HEK293 (cell line): ENCODE results near the gene GIMAP6.

ENCODE experiments used
- CTCF ChIA-PET: fragments of 350-600 bp; formaldehyde crosslinking; extraction: SDS; loops from one replicate; lab custom pipeline; 2021; ENCODE audit warnings: antibody characterized with exemption; lab: Yijun Ruan, JAX
- POLR2A ChIA-PET: fragments of 300-600 bp; formaldehyde crosslinking; extraction: SDS; loops from one replicate; lab custom pipeline; 2020; ENCODE audit warnings: antibody characterized with exemption, inconsistent platforms; lab: Yijun Ruan, JAX
- H3K27ac ChIP-seq: fragments of 200-500 bp; sonication (Bioruptor generic); 2 replicates; pipeline ENCODE4 v1.5.1; 2014; ENCODE audit warnings: low read depth, low read length, control low read depth, inconsistent platforms; ENCODE audit errors: extremely low read depth
- H3K36me3 ChIP-seq, 2 experiments: fragments of 200-500 bp in 1 of 2; sonication (Bioruptor generic) in 1 of 2; 1 replicate in 1 of 2; 2 replicates in 1 of 2; pipeline ENCODE4 v1.5.1; 2014 to 2017; ENCODE audit warnings: inconsistent platforms in 2 of 2, low read length in 2 of 2; ENCODE audit not compliant: control insufficient read depth in 2 of 2, insufficient read depth in 1 of 2
- H3K4me1 ChIP-seq: fragments of 200-500 bp; sonication (Bioruptor generic); 2 replicates; pipeline ENCODE4 v1.5.1; 2014; ENCODE audit warnings: mild to moderate bottlenecking, low read length, inconsistent platforms; ENCODE audit not compliant: control insufficient read depth, insufficient read depth
- H3K4me3 ChIP-seq: 2 replicates; pipeline ENCODE4 v1.5.1; 2011; ENCODE audit warnings: low read depth, mild to moderate bottlenecking, control low read depth, low read length, moderate library complexity
- H3K9me3 ChIP-seq: fragments of 200-500 bp; sonication (Bioruptor generic); 2 replicates; pipeline ENCODE4 v1.5.1; 2014; ENCODE audit warnings: low read depth, low read length, inconsistent platforms; ENCODE audit not compliant: control insufficient read depth, insufficient read depth
- BCL11A ChIP-seq: fragments of 450-650 bp; formaldehyde crosslinking; IDR thresholded peaks from 2 replicates; pipeline ENCODE4 v1.5.1; 2016; ENCODE audit warnings: low read depth, missing biosample characterization, missing genetic modification characterization
- GFI1B ChIP-seq: fragments of 450-650 bp; formaldehyde crosslinking; IDR thresholded peaks from 2 replicates; pipeline ENCODE4 v1.5.1; 2016; ENCODE audit warnings: missing biosample characterization, missing genetic modification characterization
- GLI4 ChIP-seq: fragments of 450-650 bp; formaldehyde crosslinking; IDR thresholded peaks from 2 replicates; pipeline ENCODE4 v1.5.1; 2016; ENCODE audit warnings: missing biosample characterization, missing genetic modification characterization
- GLIS1 ChIP-seq: fragments of 450-650 bp; formaldehyde crosslinking; IDR thresholded peaks from 2 replicates; pipeline ENCODE4 v1.5.1; 2016; ENCODE audit warnings: missing biosample characterization, missing genetic modification characterization
- KLF7 ChIP-seq: fragments of 450-650 bp; formaldehyde crosslinking; IDR thresholded peaks from 2 replicates; pipeline ENCODE4 v1.5.1; 2016; ENCODE audit warnings: missing biosample characterization, missing genetic modification characterization, borderline replicate concordance
- MEIS1 ChIP-seq: sonication (generic); formaldehyde crosslinking; IDR thresholded peaks from 2 replicates; pipeline ENCODE4 v1.8.1; 2022; ENCODE audit warnings: missing genetic modification reagents, mild to moderate bottlenecking, borderline replicate concordance
- MYNN ChIP-seq: fragments of 450-650 bp; formaldehyde crosslinking; IDR thresholded peaks from 2 replicates; pipeline ENCODE4 v1.5.1; 2016; ENCODE audit warnings: missing biosample characterization, missing genetic modification characterization, borderline replicate concordance
- PATZ1 ChIP-seq: fragments of 450-650 bp; formaldehyde crosslinking; IDR thresholded peaks from 2 replicates; pipeline ENCODE4 v1.5.1; 2016; ENCODE audit warnings: missing biosample characterization, missing genetic modification characterization
- ZBTB10 ChIP-seq: fragments of 450-650 bp; formaldehyde crosslinking; IDR thresholded peaks from 2 replicates; pipeline ENCODE4 v1.5.1; 2016; ENCODE audit warnings: missing biosample characterization, missing genetic modification characterization
- ZBTB20 ChIP-seq: fragments of 450-650 bp; formaldehyde crosslinking; IDR thresholded peaks from 2 replicates; pipeline ENCODE4 v1.5.1; 2016; ENCODE audit warnings: missing biosample characterization, missing genetic modification characterization
- ZEB2 ChIP-seq: fragments of 450-650 bp; formaldehyde crosslinking; IDR thresholded peaks from 2 replicates; pipeline ENCODE4 v1.5.1; 2016; ENCODE audit warnings: missing biosample characterization, missing genetic modification characterization
- ZFP3 ChIP-seq: fragments of 450-650 bp; formaldehyde crosslinking; IDR thresholded peaks from 2 replicates; pipeline ENCODE4 v1.5.1; 2016; ENCODE audit warnings: low read depth, missing biosample characterization, missing genetic modification characterization
- ZNF114 ChIP-seq: fragments of 450-650 bp; formaldehyde crosslinking; IDR thresholded peaks from 2 replicates; pipeline ENCODE4 v1.5.0; 2017; ENCODE audit warnings: missing biosample characterization, missing genetic modification characterization
- ZNF155 ChIP-seq: fragments of 450-650 bp; formaldehyde crosslinking; IDR thresholded peaks from 2 replicates; pipeline ENCODE4 v1.5.1; 2016; ENCODE audit warnings: missing biosample characterization, missing genetic modification characterization
- ZNF202 ChIP-seq: fragments of 450-650 bp; formaldehyde crosslinking; IDR thresholded peaks from 2 replicates; pipeline ENCODE4 v1.5.1; 2016; ENCODE audit warnings: missing biosample characterization, missing genetic modification characterization, borderline replicate concordance
- ZNF23 ChIP-seq: fragments of 450-650 bp; formaldehyde crosslinking; IDR thresholded peaks from 2 replicates; pipeline ENCODE4 v1.5.1; 2016; ENCODE audit warnings: missing biosample characterization, missing genetic modification characterization, borderline replicate concordance
- ZNF239 ChIP-seq: fragments of 450-650 bp; formaldehyde crosslinking; IDR thresholded peaks from 2 replicates; pipeline ENCODE4 v1.5.1; 2016; ENCODE audit warnings: missing biosample characterization, missing genetic modification characterization
- ZNF394 ChIP-seq: fragments of 450-650 bp; formaldehyde crosslinking; IDR thresholded peaks from 2 replicates; pipeline ENCODE4 v1.5.1; 2016; ENCODE audit warnings: missing biosample characterization, missing genetic modification characterization, mild to moderate bottlenecking, moderate library complexity, borderline replicate concordance
- ZNF416 ChIP-seq: fragments of 450-650 bp; formaldehyde crosslinking; IDR thresholded peaks from 2 replicates; pipeline ENCODE4 v1.5.1; 2016; ENCODE audit warnings: missing biosample characterization, missing genetic modification characterization
- ZNF518A ChIP-seq: fragments of 450-650 bp; formaldehyde crosslinking; conservative IDR thresholded peaks from 2 replicates; pipeline ENCODE4 v1.5.1; 2016; ENCODE audit warnings: low read depth, missing biosample characterization, missing genetic modification characterization
- ZNF560 ChIP-seq: fragments of 450-650 bp; formaldehyde crosslinking; IDR thresholded peaks from 2 replicates; pipeline ENCODE4 v1.5.1; 2017; ENCODE audit warnings: missing biosample characterization, missing genetic modification characterization, borderline replicate concordance
- ZNF658 ChIP-seq: fragments of 450-650 bp; formaldehyde crosslinking; IDR thresholded peaks from 2 replicates; pipeline ENCODE4; 2016; ENCODE audit warnings: missing biosample characterization, missing genetic modification characterization
- ZNF677 ChIP-seq: fragments of 450-650 bp; IDR thresholded peaks from 2 replicates; pipeline ENCODE4 v1.5.0; 2018; ENCODE audit warnings: missing biosample characterization, mild to moderate bottlenecking, missing genetic modification characterization, moderate library complexity
- ZNF704 ChIP-seq: fragments of 450-650 bp; formaldehyde crosslinking; IDR thresholded peaks from 2 replicates; pipeline ENCODE4 v1.5.1; 2016; ENCODE audit warnings: missing biosample characterization, missing genetic modification characterization
- ZNF776 ChIP-seq: fragments of 450-650 bp; formaldehyde crosslinking; IDR thresholded peaks from 2 replicates; pipeline ENCODE4 v1.5.0; 2017; ENCODE audit warnings: missing biosample characterization, missing genetic modification characterization, borderline replicate concordance
- ZSCAN5A ChIP-seq: fragments of 450-650 bp; formaldehyde crosslinking; IDR thresholded peaks from 2 replicates; pipeline ENCODE4 v1.5.1; 2016; ENCODE audit warnings: missing biosample characterization, missing genetic modification characterization

The GIMAP6 gene

GRCh38 chr7:150657526-150657925 is 25.3 kb upstream of the GIMAP6 start:
- Histone ChIP-seq H3K27ac (no peak overlapping the region), H3K36me3 (no peaks in the 10 kb centered on the region), H3K4me1 (no peaks in the 10 kb centered on the region), H3K4me3 (no peak overlapping the region), H3K9me3 (no peaks in the 10 kb centered on the region)
- POLR2A ChIA-PET, result no interaction called here
- TF ChIP-seq GLI4, result no peak
- no peak for TF ChIP-seq MEIS1 (CRISPR knock-in tag)
- no peak for TF ChIP-seq ZNF658 (tag by site-specific recombination)
- no peak for TF ChIP-seq ZNF202 (tag by site-specific recombination)
- TF ChIP-seq ZNF114 (tag by site-specific recombination), result no peak
- TF ChIP-seq ZNF560, result no peak
- TF ChIP-seq ZBTB10, result no peak
- no peak for TF ChIP-seq GLIS1
- TF ChIP-seq KLF7, result no peak
- no peak for TF ChIP-seq ZEB2 (tag by site-specific recombination)
- TF ChIP-seq ZNF23, result no peak
- no peak for TF ChIP-seq ZNF416 (tag by site-specific recombination)
- no peak for TF ChIP-seq ZNF776 (tag by site-specific recombination)
- TF ChIP-seq ZNF518A (tag by site-specific recombination), result no peak
- TF ChIP-seq GFI1B (tag by site-specific recombination), result no peak
- TF ChIP-seq MYNN (tag by site-specific recombination), result no peak
- CTCF ChIA-PET, result interaction anchor here (0.6 kb wide), 1 partner anchor 213 kb away, joined by 3 read pairs; no protein-coding TSS in a partner anchor

GRCh38 chr7:150656047-150656446 is 23.9 kb upstream of the GIMAP6 start:
- H3K4me3 ChIP-seq, result no peak overlapping the region
- ChIA-PET POLR2A (no interaction called here), CTCF (no interaction called here)
- H3K9me3 ChIP-seq, result no peaks in the 10 kb centered on the region
- H3K27ac ChIP-seq, result no peak overlapping the region
- H3K36me3 ChIP-seq, result no peaks in the 10 kb centered on the region
- no peaks in the 10 kb centered on the region for H3K4me1 ChIP-seq
- no peak for TF ChIP-seq BCL11A (tag by site-specific recombination)
- TF ChIP-seq ZNF704 (tag by site-specific recombination), result no peak
- TF ChIP-seq ZSCAN5A (tag by site-specific recombination), result no peak
- TF ChIP-seq ZFP3 (tag by site-specific recombination), result no peak
- no peak for TF ChIP-seq ZNF155 (tag by site-specific recombination)
- TF ChIP-seq ZNF677 (tag by site-specific recombination), result no peak
- no peak for TF ChIP-seq PATZ1 (tag by site-specific recombination)
- no peak for TF ChIP-seq ZBTB20
- no peak for TF ChIP-seq ZNF394
- no peak for TF ChIP-seq ZNF239 (tag by site-specific recombination)
